Fibroblast of lung (primary cell): ENCODE data around the gene GAB2. TPM values are rescaled to one million over a fixed set of nuclear protein-coding genes. Genes with fewer than 3 reads are reported as not detected.

Experiments used
- DNase-seq, 2 donors: peaks; one replicate each; pipeline versions ENCODE4 v3.0.0 to v3.0.0-alpha.2; 2010; ENCODE audit warnings: low read depth in 2 of 2
- H2AFZ ChIP-seq: 2 replicates; pipeline ENCODE4 v1.5.1; 2012; ENCODE audit warnings: low read length, control low read depth, inconsistent platforms
- H3K27ac ChIP-seq: 2 replicates; pipeline ENCODE4 v1.5.1; 2011; ENCODE audit warnings: low read length, control low read depth; ENCODE audit not compliant: insufficient read depth
- H3K27me3 ChIP-seq: 2 replicates; pipeline ENCODE4 v1.5.1; 2011; ENCODE audit warnings: mild to moderate bottlenecking, low read length; ENCODE audit not compliant: control insufficient read depth, insufficient read depth
- H3K36me3 ChIP-seq: 2 replicates; pipeline ENCODE4 v1.5.1; 2011; ENCODE audit warnings: low read length; ENCODE audit not compliant: control insufficient read depth, insufficient read depth
- H3K4me1 ChIP-seq: 2 replicates; pipeline ENCODE4 v1.5.1; 2011; ENCODE audit warnings: low read length; ENCODE audit not compliant: control insufficient read depth, insufficient read depth; ENCODE audit errors: extremely low read depth
- H3K4me2 ChIP-seq: 2 replicates; pipeline ENCODE4 v1.5.1; 2011; ENCODE audit warnings: low read length, control low read depth; ENCODE audit not compliant: insufficient read depth; ENCODE audit errors: extremely low read depth
- H3K4me3 ChIP-seq, 4 experiments: fragments of 200-600 bp in 1 of 4; sonication (generic) in 1 of 4; replicated peaks in 1 of 4; 2 replicates each; pipeline ENCODE4 v1.5.1; 2011 to 2016; ENCODE audit warnings: low read length in 4 of 4, low read depth in 3 of 4, mild to moderate bottlenecking in 3 of 4, control low read depth in 2 of 4, inconsistent platforms in 1 of 4, mixed read lengths in 1 of 4; ENCODE audit not compliant: insufficient read depth in 1 of 4; ENCODE audit errors: control extremely low read depth in 1 of 4
- H3K79me2 ChIP-seq: 2 replicates; pipeline ENCODE4 v1.5.1; 2012; ENCODE audit warnings: mild to moderate bottlenecking, low read length, inconsistent platforms; ENCODE audit not compliant: control insufficient read depth, insufficient read depth
- H3K9ac ChIP-seq: 2 replicates; pipeline ENCODE4 v1.5.1; 2011; ENCODE audit warnings: mild to moderate bottlenecking, low read length, control low read depth; ENCODE audit not compliant: insufficient read depth
- H3K9me3 ChIP-seq: 2 replicates; pipeline ENCODE4 v1.5.1; 2012; ENCODE audit warnings: low read depth, low read length; ENCODE audit not compliant: control insufficient read depth, insufficient read depth
- H4K20me1 ChIP-seq: 2 replicates; pipeline ENCODE4 v1.5.1; 2011; ENCODE audit warnings: low read length; ENCODE audit not compliant: control insufficient read depth, insufficient read depth; ENCODE audit errors: extremely low read depth
- CTCF ChIP-seq, 2 donors: IDR thresholded peaks in 1 of 2; conservative IDR thresholded peaks in 1 of 2; 1 replicate in 1 of 2; 2 replicates in 1 of 2; pipeline ENCODE4 v1.5.1; 2011 to 2012; ENCODE audit warnings: low read length in 2 of 2, control low read depth in 1 of 2, inconsistent platforms in 1 of 2, low read depth in 1 of 2, mild to moderate bottlenecking in 1 of 2
- EZH2 ChIP-seq: IDR thresholded peaks from 2 replicates; pipeline ENCODE4 v1.5.1; 2012; ENCODE audit warnings: low read length, control low read depth, mild to moderate bottlenecking; ENCODE audit errors: missing control alignments
- polyA plus RNA-seq, 2 donors: library from polyadenylated mRNA; depleted of rRNA in 1 of 2; stranded (reverse) in 1 of 2; unstranded in 1 of 2; fragments of >200 nt; gene quantifications; 2 replicates each; pipeline ENCODE4 v1.2.1, GENCODE V29; 2011 to 2012; ENCODE audit warnings: missing spikeins in 1 of 2
- total RNA-seq: library from RNA; depleted of rRNA; stranded (reverse); fragments of >200 nt; gene quantifications from 2 replicates; pipeline ENCODE4 v1.2.1, GENCODE V29; 2014

Gene GAB2
- total and polyA plus RNA-seq, 2 donors (not counting 1 experiment from before 2014, with no cell fraction given), result 7.1 to 14.0 TPM

- TF ChIP-seq CTCF (conservative IDR thresholded peaks at IDR 0.05 in 1 of 2, IDR thresholded peaks at IDR 0.05 in 1 of 2; ENCODE audit: low read depth in 1 of 2, low read length in 2 of 2) (no peak), EZH2 (no peak)
- Histone ChIP-seq H3K79me2 (no peaks in the 10 kb centered on the region), H3K9ac (no peak overlapping the region), H3K4me3 (no peak overlapping the region), H3K27me3 (no peaks in the 10 kb centered on the region), H2AFZ (no peak overlapping the region), H3K4me2 (no peak overlapping the region), H3K27ac (no peak overlapping the region), H4K20me1 (no peaks in the 10 kb centered on the region), H3K36me3 (peaks cover 2% of the 10 kb centered on the region), H3K4me1 (no peaks in the 10 kb centered on the region), H3K9me3 (no peaks in the 10 kb centered on the region)
- DNase-seq, result no peak
Measured at GRCh38 chr11:78227921-78228320, 189.7 kb downstream of the GAB2 start.

GRCh38 chr11:78226684-78227680 is 190.6 kb downstream of the GAB2 start:
- Histone ChIP-seq H3K4me2 (no peak overlapping the region), H2AFZ (no peak overlapping the region), H4K20me1 (no peaks in the 10 kb centered on the region), H3K4me1 (no peaks in the 10 kb centered on the region), H3K36me3 (peaks cover 2% of the 10 kb centered on the region), H3K9ac (no peak overlapping the region), H3K27ac (no peak overlapping the region), H3K4me3 (no peak overlapping the region), H3K79me2 (no peaks in the 10 kb centered on the region), H3K9me3 (no peaks in the 10 kb centered on the region), H3K27me3 (no peaks in the 10 kb centered on the region)
- DNase-seq, result no peak
- TF ChIP-seq CTCF (conservative IDR thresholded peaks at IDR 0.05 in 1 of 2, IDR thresholded peaks at IDR 0.05 in 1 of 2; ENCODE audit: low read depth in 1 of 2, low read length in 2 of 2) (no peak), EZH2 (no peak)

- Histone ChIP-seq H3K36me3 (peaks cover 8% of the 10 kb centered on the region), H2AFZ (no peak overlapping the region), H3K9me3 (no peaks in the 10 kb centered on the region), H3K27ac (no peak overlapping the region), H3K4me2 (no peak overlapping the region), H3K9ac (no peak overlapping the region), H3K79me2 (no peaks in the 10 kb centered on the region), H3K4me1 (no peaks in the 10 kb centered on the region), H4K20me1 (no peaks in the 10 kb centered on the region), H3K27me3 (no peaks in the 10 kb centered on the region), H3K4me3 (no peak overlapping the region)
- DNase-seq, result no peak
- TF ChIP-seq CTCF (conservative IDR thresholded peaks at IDR 0.05 in 1 of 2, IDR thresholded peaks at IDR 0.05 in 1 of 2; ENCODE audit: low read depth in 1 of 2, low read length in 2 of 2) (no peak), EZH2 (no peak)
Measured at GRCh38 chr11:78224906-78225420, 192.7 kb downstream of the GAB2 start.
